Measurements from ENCODE around the gene SERPINB2.

Gene SERPINB2

GRCh38 chr18:63897072-63897471, 9.6 kb downstream of the SERPINB2 start:
- Histone ChIP-seq H3K4me3 (ENCODE audit: low read length, poor library complexity, severe bottlenecking) (no peak overlapping the region), H3K79me2 (ENCODE audit: insufficient read depth, low read length) (no peaks in the 10 kb centered on the region), H3K36me3 (ENCODE audit: insufficient read depth, low read length) (no peaks in the 10 kb centered on the region), H4K20me1 (ENCODE audit: insufficient read depth, low read length, poor library complexity, severe bottlenecking) (no peaks in the 10 kb centered on the region), H3K9me2 (replicated peaks; ENCODE audit: low read depth, low read length) (no peaks in the 10 kb centered on the region), H2AFZ (ENCODE audit: low read length) (no peak overlapping the region), H3K9ac (ENCODE audit: low read depth, low read length, poor library complexity, severe bottlenecking) (no peak overlapping the region), H3K4me2 (ENCODE audit: low read depth, low read length, poor library complexity, severe bottlenecking) (no peak overlapping the region), H3K27me3 (ENCODE audit: insufficient read depth, low read length, poor library complexity, severe bottlenecking) (no peaks in the 10 kb centered on the region), H3K4me1 (ENCODE audit: insufficient read depth, low read length, poor library complexity, severe bottlenecking) (no peaks in the 10 kb centered on the region), H3K9me3 (ENCODE audit: insufficient read depth, low read depth, low read length) (no peaks in the 10 kb centered on the region), H3F3A (ENCODE audit: low read depth) (no peaks in the 10 kb centered on the region)
- TF ChIP-seq CTCF (conservative IDR thresholded peaks at IDR 0.05; ENCODE audit: low read length), result no peak
- no peak for TF ChIP-seq EZH2phosphoT487 (IDR thresholded peaks at IDR 0.05; ENCODE audit: borderline replicate concordance)

- no peaks in the 10 kb centered on the region for H3K9me2 ChIP-seq (replicated peaks; ENCODE audit: low read depth, low read length)
- H3K27me3 ChIP-seq (ENCODE audit: insufficient read depth, low read length, poor library complexity, severe bottlenecking), result no peaks in the 10 kb centered on the region
- no peaks in the 10 kb centered on the region for H4K20me1 ChIP-seq (ENCODE audit: insufficient read depth, low read length, poor library complexity, severe bottlenecking)
- TF ChIP-seq CTCF (conservative IDR thresholded peaks at IDR 0.05; ENCODE audit: low read length) (no peak), EZH2phosphoT487 (IDR thresholded peaks at IDR 0.05; ENCODE audit: borderline replicate concordance) (no peak)
- no peak overlapping the region for H3K4me3 ChIP-seq (ENCODE audit: low read length, poor library complexity, severe bottlenecking)
- H3K9ac ChIP-seq (ENCODE audit: low read depth, low read length, poor library complexity, severe bottlenecking), result no peak overlapping the region
- no peak overlapping the region for H3K4me2 ChIP-seq (ENCODE audit: low read depth, low read length, poor library complexity, severe bottlenecking)
- H2AFZ ChIP-seq (ENCODE audit: low read length), result no peak overlapping the region
- H3K36me3 ChIP-seq (ENCODE audit: insufficient read depth, low read length), result no peaks in the 10 kb centered on the region
- no peaks in the 10 kb centered on the region for H3F3A ChIP-seq (ENCODE audit: low read depth)
- H3K79me2 ChIP-seq (ENCODE audit: insufficient read depth, low read length), result no peaks in the 10 kb centered on the region
- H3K9me3 ChIP-seq (ENCODE audit: insufficient read depth, low read depth, low read length), result no peaks in the 10 kb centered on the region
- no peaks in the 10 kb centered on the region for H3K4me1 ChIP-seq (ENCODE audit: insufficient read depth, low read length, poor library complexity, severe bottlenecking)
Observed at GRCh38 chr18:63899206-63899605, 11.7 kb downstream of the SERPINB2 start.

- no peaks in the 10 kb centered on the region for H3K79me2 ChIP-seq (ENCODE audit: insufficient read depth, low read length)
- H3K9me3 ChIP-seq (ENCODE audit: insufficient read depth, low read depth, low read length), result no peaks in the 10 kb centered on the region
- no peak overlapping the region for H2AFZ ChIP-seq (ENCODE audit: low read length)
- H3K9me2 ChIP-seq (replicated peaks; ENCODE audit: low read depth, low read length), result no peaks in the 10 kb centered on the region
- no peaks in the 10 kb centered on the region for H3F3A ChIP-seq (ENCODE audit: low read depth)
- no peaks in the 10 kb centered on the region for H3K36me3 ChIP-seq (ENCODE audit: insufficient read depth, low read length)
- H3K9ac ChIP-seq (ENCODE audit: low read depth, low read length, poor library complexity, severe bottlenecking), result no peak overlapping the region
- no peak overlapping the region for H3K4me3 ChIP-seq (ENCODE audit: low read length, poor library complexity, severe bottlenecking)
- H4K20me1 ChIP-seq (ENCODE audit: insufficient read depth, low read length, poor library complexity, severe bottlenecking), result no peaks in the 10 kb centered on the region
- H3K4me1 ChIP-seq (ENCODE audit: insufficient read depth, low read length, poor library complexity, severe bottlenecking), result no peaks in the 10 kb centered on the region
- no peaks in the 10 kb centered on the region for H3K27me3 ChIP-seq (ENCODE audit: insufficient read depth, low read length, poor library complexity, severe bottlenecking)
- H3K4me2 ChIP-seq (ENCODE audit: low read depth, low read length, poor library complexity, severe bottlenecking), result no peak overlapping the region
- TF ChIP-seq EZH2phosphoT487 (IDR thresholded peaks at IDR 0.05; ENCODE audit: borderline replicate concordance), result no peak
- TF ChIP-seq CTCF (conservative IDR thresholded peaks at IDR 0.05; ENCODE audit: low read length), result no peak
Observed at GRCh38 chr18:63903851-63904570, 16.5 kb downstream of the SERPINB2 start.

Data from Loucy (cell line).